HG03066 (cell line): Measurements from ENCODE around the gene TRAM2.

ENCODE experiments used
- ATAC-seq: cut with Tn5 transposase; IDR thresholded peaks from one replicate; pipeline ENCODE4 v1.9.1; 2021; ENCODE audit warnings: low read depth; ENCODE audit not compliant: unreplicated experiment

The TRAM2 gene

DNA sequence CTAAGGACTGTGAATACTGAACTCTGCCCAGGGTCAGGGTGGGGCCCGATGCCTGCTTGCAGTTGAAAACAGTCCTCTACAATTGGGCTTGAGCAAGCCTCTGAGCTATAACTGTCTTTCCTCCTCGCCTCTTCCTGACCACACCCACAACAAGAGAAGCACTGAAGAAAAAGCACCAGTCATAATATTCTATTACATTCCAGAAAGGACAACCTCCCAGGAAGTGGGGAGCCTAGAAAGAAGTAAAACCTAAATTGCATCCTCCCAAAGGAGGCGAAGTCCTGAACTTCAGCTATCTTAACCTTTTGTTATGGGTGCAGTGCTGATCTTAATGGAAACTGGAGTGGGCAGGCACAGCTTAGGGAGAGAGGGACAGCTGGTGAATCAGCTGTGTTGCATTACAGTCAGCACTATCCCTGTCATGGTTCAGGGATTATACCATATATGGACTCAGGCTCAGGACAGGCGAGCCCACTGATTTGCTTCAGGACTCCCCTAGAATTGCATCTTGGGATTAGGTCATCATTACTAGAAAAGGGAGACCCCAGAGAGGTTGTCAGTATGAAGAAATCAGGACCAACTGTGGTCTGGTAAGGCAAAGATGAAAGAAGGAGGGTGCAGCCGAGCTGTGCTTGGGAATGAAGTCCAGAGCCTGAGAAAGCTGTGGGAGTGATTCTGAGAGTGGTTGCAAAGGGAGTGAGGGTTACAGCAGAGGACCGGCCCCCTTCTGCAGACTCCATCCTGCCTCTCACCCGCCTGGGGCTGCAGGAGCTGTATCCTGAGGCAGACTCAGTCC is 18.3 kb upstream of the TRAM2 start:
- ATAC-seq, result peak; percentile 65

- ATAC-seq, result no peak
Observed at GRCh38 chr6:52594221-52594620, 17.4 kb upstream of the TRAM2 start.

- no peak for ATAC-seq
Observed at GRCh38 chr6:52591832-52592231, 15.0 kb upstream of the TRAM2 start.

- no peak for ATAC-seq
Observed at GRCh38 chr6:52590152-52590891, 13.5 kb upstream of the TRAM2 start.

GRCh38 chr6:52588710-52589091 is 11.8 kb upstream of the TRAM2 start:
- ATAC-seq, result no peak

DNA sequence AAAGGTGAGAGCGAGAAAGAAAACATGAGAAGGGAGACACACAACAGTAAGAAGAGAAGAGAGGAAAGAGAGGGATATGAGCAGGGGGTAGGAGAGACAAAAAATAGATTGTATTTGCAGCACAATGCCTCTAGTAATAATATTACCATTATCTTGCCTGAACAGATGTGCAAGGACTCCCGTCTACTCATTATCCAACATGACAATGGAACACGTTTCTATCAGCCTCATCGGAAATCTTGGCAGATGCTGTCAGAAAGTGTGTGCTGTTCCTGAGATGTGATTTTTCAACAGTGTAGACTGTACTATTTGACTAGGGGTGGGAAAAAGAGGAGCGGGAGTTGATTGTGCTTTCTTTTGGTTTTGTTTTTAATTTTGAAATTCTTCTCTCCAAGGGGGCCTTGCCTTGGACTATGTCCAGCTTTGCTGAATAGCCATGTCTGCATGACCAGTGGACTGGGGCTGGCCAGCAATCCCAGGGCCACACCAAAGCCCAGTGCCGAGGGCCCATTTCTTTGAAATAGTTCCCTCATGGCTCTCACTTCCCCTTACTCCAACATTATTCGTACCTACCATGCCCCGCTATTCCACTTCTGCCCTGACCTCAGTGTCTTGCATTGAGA is 11.3 kb upstream of the TRAM2 start:
- ATAC-seq, result no peak

- no peak for ATAC-seq
Observed at GRCh38 chr6:52587001-52587400, 10.1 kb upstream of the TRAM2 start.

GRCh38 chr6:52584203-52584602 is 7.3 kb upstream of the TRAM2 start:
- ATAC-seq, result no peak

DNA sequence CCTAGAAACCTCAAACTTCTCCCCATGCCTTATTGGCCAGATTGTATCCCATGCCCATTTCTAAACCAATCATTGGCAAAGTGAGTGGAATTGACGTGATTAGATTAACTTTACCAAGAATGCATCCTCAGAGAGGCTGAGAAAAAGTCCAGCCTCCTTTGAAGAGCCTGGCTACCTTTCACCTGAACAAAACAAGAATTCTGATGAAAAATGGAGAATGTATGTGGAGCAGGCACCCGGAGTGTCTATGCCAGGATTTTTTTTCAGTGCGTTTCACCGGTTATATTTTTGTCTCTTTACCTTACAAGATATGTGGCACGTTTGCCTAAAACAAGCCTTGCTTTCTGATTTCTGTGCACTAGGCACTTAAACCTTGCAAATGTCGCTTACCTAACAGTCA is 6.1 kb upstream of the TRAM2 start:
- ATAC-seq, result no peak

GRCh38 chr6:52582446-52582845 is 5.6 kb upstream of the TRAM2 start:
- no peak for ATAC-seq

DNA sequence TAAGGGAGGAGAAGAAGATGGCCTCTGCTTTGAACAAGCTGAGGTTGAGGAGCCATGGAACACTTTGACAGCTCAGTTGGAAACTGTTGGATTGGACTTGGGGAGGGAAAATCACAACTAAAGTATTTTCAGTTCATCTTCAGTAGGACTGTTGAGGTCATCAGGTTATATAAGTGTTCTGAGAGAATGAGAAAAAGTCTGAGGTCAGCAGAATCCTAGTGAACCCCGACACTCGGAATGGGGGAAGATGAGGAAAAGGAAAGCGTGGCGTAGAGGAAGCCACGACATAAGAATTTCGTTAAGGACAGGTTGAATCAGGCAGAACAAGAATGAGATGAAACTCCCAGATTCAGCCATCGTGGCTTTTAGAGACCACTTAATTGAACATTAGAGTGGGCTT is 4.0 kb upstream of the TRAM2 start:
- ATAC-seq, result no peak

- ATAC-seq, result no peak
Observed at GRCh38 chr6:52579006-52579660, 2.3 kb upstream of the TRAM2 start.

- ATAC-seq, result no peak
Observed at GRCh38 chr6:52577778-52578463, 1.1 kb upstream of the TRAM2 start.

DNA sequence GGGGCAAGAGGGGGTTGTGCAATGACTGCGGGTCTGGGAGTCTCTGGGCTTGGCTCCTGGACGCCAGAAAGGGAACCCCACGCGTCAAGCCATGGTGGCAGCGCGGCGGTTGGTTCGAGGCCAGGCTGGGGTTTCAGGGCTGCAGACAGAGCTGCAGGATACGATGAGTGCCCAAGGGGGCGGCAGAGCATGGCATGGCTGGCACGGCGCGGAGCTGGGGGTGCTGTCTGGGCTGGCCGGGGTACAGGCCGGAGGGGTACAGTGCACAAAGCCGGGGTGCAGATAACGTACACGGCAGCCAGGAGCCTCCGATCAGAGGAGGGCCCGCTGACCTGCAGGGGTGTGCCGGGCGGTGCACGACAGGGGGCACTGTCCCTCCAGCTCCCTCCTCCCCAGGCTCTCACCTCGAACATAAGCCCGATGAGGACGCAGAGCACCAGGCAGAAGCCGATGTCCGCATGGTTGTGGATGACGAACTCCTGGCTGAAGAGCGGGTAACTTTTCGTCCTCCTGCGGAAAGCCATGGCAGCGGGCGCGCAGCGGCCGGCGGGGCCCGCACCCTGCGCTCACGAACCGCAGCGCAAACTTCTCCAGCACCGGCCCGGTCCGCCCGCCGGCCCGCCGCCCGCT is 353 bp downstream of the TRAM2 start:
- ATAC-seq, result peak; percentile 49

GRCh38 chr6:52576054-52576391 is 837 bp downstream of the TRAM2 start:
- no peak for ATAC-seq

DNA sequence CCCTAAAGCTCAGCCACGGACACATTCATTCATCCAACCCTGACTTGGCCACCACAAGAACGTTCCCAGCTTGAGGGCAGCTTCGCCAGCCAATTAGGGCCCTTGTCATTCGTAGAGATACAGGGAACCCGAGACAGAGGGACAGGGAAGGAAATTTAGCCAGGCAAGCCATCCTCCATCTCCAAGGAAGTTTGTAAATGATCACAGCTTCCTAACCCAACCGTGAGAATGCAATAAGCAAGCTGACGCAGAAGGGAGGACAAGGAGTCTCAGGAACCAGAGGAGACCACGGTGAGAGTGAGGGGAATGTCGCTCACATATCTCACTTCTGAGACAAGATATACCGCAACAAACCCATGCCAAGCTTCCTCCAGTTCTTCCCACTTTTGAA is 1.4 kb downstream of the TRAM2 start:
- ATAC-seq, result no peak

DNA sequence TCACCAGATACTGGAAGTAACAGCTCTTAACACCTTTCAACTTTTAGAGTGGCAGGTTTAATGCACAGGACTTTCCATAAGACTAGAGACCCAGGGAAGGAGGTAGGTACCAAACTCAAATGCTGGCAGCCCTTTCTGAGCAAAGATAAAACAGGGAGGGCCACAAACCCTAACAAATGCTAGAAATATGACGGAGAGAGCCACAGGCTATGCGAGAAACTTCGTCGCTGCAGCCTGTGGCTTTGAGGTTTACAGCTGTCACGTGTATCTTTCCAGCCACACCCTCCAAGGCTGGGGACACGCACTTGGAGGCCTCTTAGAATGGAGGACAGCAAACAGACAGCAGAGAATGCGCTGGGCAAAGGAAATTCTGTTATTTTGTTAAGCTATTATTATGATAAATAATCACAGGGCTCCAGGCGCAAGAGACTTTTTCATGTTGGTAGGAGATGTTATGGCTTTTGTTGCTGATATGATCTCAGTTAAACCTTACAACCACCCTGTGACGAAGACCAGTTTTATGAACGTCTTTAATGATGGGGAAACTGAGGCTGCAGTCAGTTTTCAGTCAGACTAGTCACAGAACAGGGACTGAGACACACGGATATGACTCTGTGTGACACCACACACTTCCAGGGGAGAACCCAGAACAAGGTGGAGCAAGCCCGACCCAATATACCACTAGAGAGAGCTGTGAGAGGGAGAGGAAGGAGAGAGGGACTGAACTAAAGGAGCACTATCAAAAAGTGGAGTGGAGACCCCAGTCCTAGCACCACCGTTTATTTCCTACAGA is 2.0 kb downstream of the TRAM2 start:
- peak; percentile 46 for ATAC-seq

GRCh38 chr6:52573295-52573694 is 3.6 kb downstream of the TRAM2 start:
- no peak for ATAC-seq

DNA sequence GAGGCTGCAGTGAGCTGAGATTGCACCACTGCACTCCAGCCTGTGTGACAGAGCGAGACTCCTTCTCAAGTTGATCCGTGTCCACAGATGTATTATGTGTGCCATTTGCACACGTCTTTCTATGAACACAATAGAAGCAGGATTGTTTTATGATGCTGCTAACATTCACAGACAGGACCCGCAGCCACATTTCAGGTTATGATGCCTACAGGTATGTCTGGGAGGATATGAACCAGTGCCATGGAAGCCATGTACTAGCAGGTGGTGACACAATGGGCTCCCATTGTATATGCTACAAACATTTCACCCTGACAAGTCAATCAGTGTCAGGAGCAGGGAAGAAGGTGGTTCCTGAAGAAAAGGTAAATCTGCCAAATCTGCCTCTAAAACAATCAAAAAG is 4.3 kb downstream of the TRAM2 start:
- ATAC-seq, result no peak
